PC-3 (cell line): Measurements from ENCODE around the gene GALNTL6. TPM values are rescaled to one million over a fixed set of nuclear protein-coding genes. Genes with fewer than 3 reads are reported as not detected.

Source experiments
- ATAC-seq: fragments of 200-7000 bp; cut with Tn5 transposase; 2 replicates; pipeline ENCODE4 v1.9.1; 2020; ENCODE audit warnings: mild to moderate bottlenecking, moderate library complexity
- BruUV-seq: library from RNA; stranded (reverse); fragments of 400-500 nt; replicated peaks from 2 replicates; lab custom pipeline; 2021; lab: Mats Ljungman, UMichigan
- CTCF ChIA-PET: fragments of 300-600 bp; sonication (Branson Sonifier 250); formaldehyde crosslinking; loops from one replicate; lab custom pipeline; 2022; ENCODE audit warnings: antibody characterized with exemption; lab: Charles Lee
- POLR2A ChIA-PET: fragments of 300-600 bp; sonication (Branson Sonifier 250); formaldehyde crosslinking; loops from one replicate; lab custom pipeline; 2022; ENCODE audit warnings: antibody characterized with exemption; ENCODE audit not compliant: unreplicated experiment; lab: Charles Lee
- DNase-seq: peaks from one replicate; pipeline ENCODE4 v3.0.0-alpha.2; 2015
- H2AFZ ChIP-seq: fragments of 300-600 bp; sonication (generic); 2 replicates; pipeline ENCODE4 v1.6.0; 2016; ENCODE audit warnings: antibody characterized with exemption, low read length
- H3F3A ChIP-seq: fragments of 300-600 bp; sonication (generic); one replicate; pipeline ENCODE4 v1.6.0; 2017; ENCODE audit warnings: antibody characterized with exemption, low read length, control low read depth, mild to moderate bottlenecking; ENCODE audit not compliant: unreplicated experiment
- H3K27ac ChIP-seq: fragments of 300-600 bp; sonication (generic); 2 replicates; pipeline ENCODE4 v1.5.1; 2016; ENCODE audit warnings: mild to moderate bottlenecking, low read length
- H3K27me3 ChIP-seq: fragments of 300-600 bp; sonication (generic); 2 replicates; pipeline ENCODE4 v1.6.1; 2016; ENCODE audit warnings: low read length, mixed read lengths
- H3K36me3 ChIP-seq: fragments of 300-600 bp; sonication (generic); 2 replicates; pipeline ENCODE4 v1.6.1; 2016; ENCODE audit warnings: low read depth, mixed run types, low read length, mixed read lengths
- H3K4me1 ChIP-seq: fragments of 300-600 bp; sonication (generic); 2 replicates; pipeline ENCODE4 v1.5.1; 2016; ENCODE audit warnings: low read length; ENCODE audit not compliant: insufficient read depth
- H3K4me2 ChIP-seq: fragments of 300-600 bp; sonication (generic); 2 replicates; pipeline ENCODE4 v1.6.0; 2016; ENCODE audit warnings: low read length
- H3K4me3 ChIP-seq: fragments of 300-600 bp; sonication (generic); 2 replicates; pipeline ENCODE4 v1.5.1; 2016; ENCODE audit warnings: mild to moderate bottlenecking, low read length, mixed read lengths
- H3K79me2 ChIP-seq: fragments of 300-600 bp; sonication (generic); 2 replicates; pipeline ENCODE4 v1.6.1; 2017; ENCODE audit warnings: low read length, mixed read lengths
- H3K9ac ChIP-seq: fragments of 300-600 bp; sonication (generic); 2 replicates; pipeline ENCODE4 v1.6.0; 2016; ENCODE audit warnings: mild to moderate bottlenecking, low read length
- H3K9me2 ChIP-seq: fragments of 300-600 bp; sonication (generic); replicated peaks from 2 replicates; pipeline ENCODE4 v1.6.1; 2016; ENCODE audit warnings: mixed run types, low read length, mixed read lengths
- H3K9me3 ChIP-seq: fragments of 300-600 bp; sonication (generic); 2 replicates; pipeline ENCODE4 v1.6.1; 2016; ENCODE audit warnings: low read length, mixed read lengths
- H4K20me1 ChIP-seq: fragments of 300-600 bp; sonication (generic); 2 replicates; pipeline ENCODE4 v1.6.1; 2016; ENCODE audit warnings: low read length, mixed read lengths
- EZH2 ChIP-seq: fragments of 300-600 bp; sonication (generic); IDR thresholded peaks from one replicate; pipeline ENCODE4 v1.6.1; 2017; ENCODE audit warnings: antibody characterized with exemption, mild to moderate bottlenecking, low read length; ENCODE audit not compliant: unreplicated experiment
- EZH2phosphoT487 ChIP-seq: fragments of 300-600 bp; sonication (generic); IDR thresholded peaks from 2 replicates; pipeline ENCODE4 v1.6.1; 2018; ENCODE audit warnings: mild to moderate bottlenecking, antibody characterized with exemption, low read length, borderline replicate concordance
- intact Hi-C: fragments of 100-400 bp; cut with micrococcal nuclease; formaldehyde crosslinking; loops from 2 replicates; pipeline ENCODE4 v1.9.0; 2023
- total RNA-seq: library from RNA; depleted of rRNA; stranded (reverse); fragments of >200 nt; gene quantifications from 2 replicates; pipeline ENCODE4 v1.2.3, GENCODE V29; 2014
- TF ChIP-seq, protein P1 (sequence below): fragments of 300-600 bp; sonication (generic); conservative IDR thresholded peaks from 2 replicates; pipeline ENCODE4 v1.5.1; 2017; ENCODE audit warnings: antibody characterized with exemption, low read depth, mild to moderate bottlenecking, low read length

The GALNTL6 gene
- total RNA-seq, 1 experiment from 2014 or later: not detected

DNA sequence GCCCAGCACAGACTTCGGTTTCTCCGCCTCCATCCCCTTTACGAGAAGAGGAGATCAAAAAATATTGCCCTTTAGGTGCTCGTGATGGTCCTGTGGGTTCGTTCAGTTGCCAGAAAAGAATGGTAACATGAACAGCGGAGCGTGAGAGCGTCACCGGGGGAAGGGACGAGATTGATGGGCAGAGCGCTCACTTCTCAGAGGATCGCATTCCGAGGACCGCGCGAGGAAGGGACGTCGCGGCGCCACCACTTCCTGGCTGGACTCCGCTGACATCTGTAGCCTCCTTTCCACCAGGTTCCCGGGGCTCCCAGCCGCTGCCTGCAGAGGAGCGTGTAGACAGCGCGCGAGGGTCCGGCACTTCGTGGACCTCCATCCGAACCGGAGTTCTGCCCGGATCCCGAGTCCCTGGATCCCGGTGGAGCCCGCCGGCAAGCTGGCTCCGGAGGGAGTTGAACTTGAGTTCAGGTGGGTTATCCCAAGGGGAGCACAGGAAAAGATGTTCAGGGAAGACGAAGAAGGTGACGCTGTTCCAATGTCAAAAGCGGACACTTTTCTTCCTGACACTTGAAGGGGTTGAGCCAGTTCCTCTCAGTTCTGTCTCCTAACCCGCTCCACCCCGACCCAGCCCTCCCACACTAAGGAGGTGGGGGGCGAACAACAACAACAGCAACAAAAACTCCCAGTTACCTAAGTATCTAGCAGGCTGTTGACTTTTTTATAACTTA lies 484 bp downstream of the GALNTL6 start:
- Histone ChIP-seq H3K9ac (no peak overlapping the region), H3K79me2 (no peaks in the 10 kb centered on the region), H3K36me3 (no peaks in the 10 kb centered on the region), H3K27ac (no peak overlapping the region), H3K4me1 (no peaks in the 10 kb centered on the region), H3F3A (no peaks in the 10 kb centered on the region), H3K4me3 (no peak overlapping the region), H4K20me1 (no peaks in the 10 kb centered on the region), H2AFZ (no peak overlapping the region), H3K4me2 (no peak overlapping the region), H3K9me2 (no peaks in the 10 kb centered on the region), H3K27me3 (no peaks in the 10 kb centered on the region), H3K9me3 (no peaks in the 10 kb centered on the region)
- POLR2A ChIA-PET: no interaction called here
- no peak for ATAC-seq
- BruUV-seq: no TSS peak
- intact Hi-C loops: no loop called here
- CTCF ChIA-PET: no interaction called here
- TF ChIP-seq EZH2phosphoT487: no peak
- TF ChIP-seq, protein P1, sequence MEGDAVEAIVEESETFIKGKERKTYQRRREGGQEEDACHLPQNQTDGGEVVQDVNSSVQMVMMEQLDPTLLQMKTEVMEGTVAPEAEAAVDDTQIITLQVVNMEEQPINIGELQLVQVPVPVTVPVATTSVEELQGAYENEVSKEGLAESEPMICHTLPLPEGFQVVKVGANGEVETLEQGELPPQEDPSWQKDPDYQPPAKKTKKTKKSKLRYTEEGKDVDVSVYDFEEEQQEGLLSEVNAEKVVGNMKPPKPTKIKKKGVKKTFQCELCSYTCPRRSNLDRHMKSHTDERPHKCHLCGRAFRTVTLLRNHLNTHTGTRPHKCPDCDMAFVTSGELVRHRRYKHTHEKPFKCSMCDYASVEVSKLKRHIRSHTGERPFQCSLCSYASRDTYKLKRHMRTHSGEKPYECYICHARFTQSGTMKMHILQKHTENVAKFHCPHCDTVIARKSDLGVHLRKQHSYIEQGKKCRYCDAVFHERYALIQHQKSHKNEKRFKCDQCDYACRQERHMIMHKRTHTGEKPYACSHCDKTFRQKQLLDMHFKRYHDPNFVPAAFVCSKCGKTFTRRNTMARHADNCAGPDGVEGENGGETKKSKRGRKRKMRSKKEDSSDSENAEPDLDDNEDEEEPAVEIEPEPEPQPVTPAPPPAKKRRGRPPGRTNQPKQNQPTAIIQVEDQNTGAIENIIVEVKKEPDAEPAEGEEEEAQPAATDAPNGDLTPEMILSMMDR: no peak
- TF ChIP-seq EZH2: no peak
- no peak for DNase-seq

DNA sequence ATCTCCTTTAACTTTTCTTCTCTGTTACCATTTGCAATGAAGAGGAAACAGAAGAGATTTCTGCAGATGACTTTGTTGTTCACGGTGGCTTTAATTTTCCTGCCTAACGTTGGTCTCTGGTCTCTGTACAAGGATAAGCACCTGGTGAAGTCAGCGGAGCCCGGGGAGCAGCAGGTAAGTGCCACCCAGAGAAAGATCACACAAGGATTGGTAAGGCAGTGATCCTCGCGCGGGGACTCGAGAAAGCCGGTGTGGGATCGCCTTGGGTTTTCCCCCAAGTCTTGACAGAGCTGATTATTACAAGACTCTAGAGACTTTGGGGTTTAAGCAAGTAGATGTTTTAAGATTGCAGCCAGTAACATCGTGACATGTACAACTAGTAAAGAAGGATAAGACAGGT lies 1.3 kb downstream of the GALNTL6 start:
- TF ChIP-seq EZH2phosphoT487: no peak
- no peak for TF ChIP-seq EZH2
- TF ChIP-seq, protein P1: no peak
- BruUV-seq: no TSS peak
- H3F3A ChIP-seq: no peaks in the 10 kb centered on the region
- no peaks in the 10 kb centered on the region for H3K27me3 ChIP-seq
- H3K9me2 ChIP-seq: no peaks in the 10 kb centered on the region
- DNase-seq (no peak), ATAC-seq (no peak)
- H3K36me3 ChIP-seq: no peaks in the 10 kb centered on the region
- no peak overlapping the region for H2AFZ ChIP-seq
- H4K20me1 ChIP-seq: no peaks in the 10 kb centered on the region
- H3K79me2 ChIP-seq: no peaks in the 10 kb centered on the region
- H3K4me1 ChIP-seq: no peaks in the 10 kb centered on the region
- H3K4me2 ChIP-seq: no peak overlapping the region
- intact Hi-C loops: no loop called here
- no peaks in the 10 kb centered on the region for H3K9me3 ChIP-seq
- CTCF ChIA-PET: no interaction called here
- no peak overlapping the region for H3K4me3 ChIP-seq
- POLR2A ChIA-PET: no interaction called here
- H3K9ac ChIP-seq: no peak overlapping the region
- H3K27ac ChIP-seq: no peak overlapping the region

DNA sequence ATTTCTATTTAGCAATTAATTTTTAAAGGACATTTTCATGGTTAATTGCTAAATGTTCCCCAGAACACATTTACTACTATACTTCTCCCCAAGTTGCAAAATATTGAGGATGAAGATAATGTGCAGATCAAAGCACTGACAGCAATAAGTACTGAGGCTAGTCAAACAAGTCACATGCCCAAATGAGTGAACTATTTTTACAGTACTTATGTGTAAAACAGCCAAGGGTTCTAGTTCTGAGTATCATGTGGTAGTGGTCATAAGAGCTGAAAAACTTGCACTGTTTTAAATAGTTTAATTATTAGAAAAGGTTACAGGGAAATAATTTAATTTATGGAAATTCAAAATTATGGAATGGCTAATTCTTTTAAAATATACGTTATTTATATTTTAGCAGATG lies 3.8 kb downstream of the GALNTL6 start:
- no peaks in the 10 kb centered on the region for H3K27me3 ChIP-seq
- no peak overlapping the region for H3K4me3 ChIP-seq
- no peak overlapping the region for H3K27ac ChIP-seq
- H3K79me2 ChIP-seq: no peaks in the 10 kb centered on the region
- TF ChIP-seq EZH2phosphoT487 (no peak), EZH2 (no peak)
- TF ChIP-seq, protein P1: no peak
- DNase-seq (no peak), ATAC-seq (no peak)
- H2AFZ ChIP-seq: no peak overlapping the region
- ChIA-PET CTCF (interaction anchor here (0.5 kb wide), 1 partner anchor 146 kb away, joined by 5 read pairs; no protein-coding TSS in a partner anchor), POLR2A (no interaction called here)
- no peaks in the 10 kb centered on the region for H4K20me1 ChIP-seq
- no peaks in the 10 kb centered on the region for H3K36me3 ChIP-seq
- H3K4me2 ChIP-seq: no peak overlapping the region
- H3K9me3 ChIP-seq: no peaks in the 10 kb centered on the region
- no peaks in the 10 kb centered on the region for H3K4me1 ChIP-seq
- BruUV-seq: no TSS peak
- intact Hi-C loops: no loop called here
- H3F3A ChIP-seq: no peaks in the 10 kb centered on the region
- H3K9ac ChIP-seq: no peak overlapping the region
- no peaks in the 10 kb centered on the region for H3K9me2 ChIP-seq
